Muscle of arm (tissue), 12 donors: Measurements from ENCODE around the gene SFXN4. TPM values are rescaled to one million over a fixed set of nuclear protein-coding genes. Genes with fewer than 3 reads are reported as not detected.
"Not testable (repeated sequence)": the region's sequence is repeated elsewhere in the genome, so short reads cannot be mapped to it uniquely, and the experiment has no call there.

ENCODE experiments used
- DNase-seq: peaks from one replicate; pipeline ENCODE4 v3.0.0-alpha.2; 2013
- polyA plus RNA-seq, 12 donors: library from polyadenylated mRNA; unstranded; fragments of 120-200 nt; gene quantifications; one replicate each; pipeline ENCODE4 v1.2.1, GENCODE V29; 2013; ENCODE audit not compliant: insufficient read length in 12 of 12

Gene SFXN4
- polyA plus RNA-seq, 12 donors, result 19.6 to 35.2 (median 26.1) TPM; not detected in 1

- DNase-seq, result no peak
Measured at GRCh38 chr10:119197921-119198320, 32.4 kb upstream of the SFXN4 start.

DNA sequence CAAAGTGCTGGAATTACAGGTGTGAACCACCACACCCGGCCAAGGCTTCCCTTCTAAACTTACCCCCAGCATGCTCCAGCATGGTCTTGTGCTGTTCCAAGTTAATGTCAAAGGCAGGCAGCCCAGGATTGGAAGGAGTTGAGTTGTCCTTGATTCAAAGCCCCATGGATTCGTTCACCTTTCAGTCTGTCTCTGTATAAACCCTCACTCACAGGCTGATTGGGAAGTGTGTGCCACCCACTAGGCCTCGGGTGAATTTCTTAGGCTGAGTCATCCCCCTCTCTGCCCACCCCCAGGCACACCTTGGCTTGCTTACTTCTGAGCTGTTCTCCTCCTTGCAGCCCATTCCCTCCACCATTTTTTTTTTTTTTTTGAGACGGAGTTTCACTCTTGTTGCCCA lies 26.4 kb upstream of the SFXN4 start:
- DNase-seq, result no peak

DNA sequence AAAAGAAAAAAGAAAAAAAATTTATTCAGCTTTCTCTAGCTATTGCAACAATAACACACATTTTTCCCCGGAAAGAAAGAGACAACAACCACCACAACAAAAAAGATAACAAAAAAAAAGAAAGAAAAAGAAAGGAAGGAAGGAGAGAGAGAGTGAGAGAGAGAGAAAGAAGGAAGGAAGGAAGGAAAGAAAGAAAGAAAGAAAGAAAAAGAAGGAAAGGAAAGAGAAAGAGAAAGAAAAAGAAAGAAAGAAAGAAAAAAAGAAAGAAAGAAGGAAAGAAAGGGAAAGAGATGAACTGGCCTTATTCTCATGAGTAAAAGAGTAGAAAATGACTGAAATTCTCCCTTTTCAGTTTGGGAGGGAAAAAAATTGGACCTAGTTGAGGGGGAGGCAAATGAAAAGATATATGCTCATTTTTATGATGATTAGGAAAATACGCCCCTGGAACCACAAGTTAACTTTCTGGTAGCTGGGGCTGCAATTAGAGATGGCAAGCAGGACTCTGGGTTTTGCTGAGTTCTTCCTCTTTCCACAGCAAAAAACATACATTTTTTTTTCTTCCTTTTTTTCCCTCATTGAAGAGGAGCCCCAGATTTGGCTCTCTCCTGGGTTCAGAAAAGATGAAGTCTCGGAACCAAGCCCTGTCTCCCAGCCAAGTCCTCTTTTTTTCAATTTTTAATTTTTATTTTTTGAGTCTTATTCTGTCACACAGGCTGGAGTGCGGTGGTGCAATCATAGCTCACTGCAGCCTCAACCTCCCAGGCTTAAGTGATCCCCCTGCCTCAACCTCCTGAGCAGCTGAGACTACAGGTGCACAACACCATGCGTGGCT lies 25.7 kb upstream of the SFXN4 start:
- no peak for DNase-seq

GRCh38 chr10:119190353-119190752 lies 24.8 kb upstream of the SFXN4 start:
- DNase-seq, result no peak

DNA sequence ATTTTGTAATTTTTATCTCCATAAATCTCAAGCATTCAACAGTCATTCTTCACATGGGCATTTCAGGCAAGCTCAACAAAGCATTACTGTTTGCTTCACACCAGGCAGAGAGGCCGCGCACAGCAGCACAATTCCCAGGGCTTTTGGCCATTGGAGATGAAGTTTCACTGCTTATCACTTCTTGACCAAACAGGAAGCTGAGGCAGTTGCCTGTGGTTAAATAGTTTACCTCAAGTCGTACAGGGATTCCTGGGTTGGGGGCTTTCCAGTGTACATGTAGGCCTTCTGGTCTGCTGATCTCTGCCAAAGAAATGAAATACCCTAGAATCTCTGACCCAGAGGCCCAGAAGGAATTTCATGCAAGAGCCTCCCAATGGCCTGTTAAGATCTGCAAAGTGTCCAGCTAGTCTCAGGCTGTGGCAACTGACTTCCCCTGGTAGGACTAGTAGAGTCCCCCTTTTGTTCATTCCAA lies 24.3 kb upstream of the SFXN4 start:
- DNase-seq, result no peak

- DNase-seq, result no peak
Measured at GRCh38 chr10:119183664-119184412, 18.3 kb upstream of the SFXN4 start.

GRCh38 chr10:119180850-119181400 lies 15.4 kb upstream of the SFXN4 start:
- not testable (repeated sequence) for DNase-seq

DNA sequence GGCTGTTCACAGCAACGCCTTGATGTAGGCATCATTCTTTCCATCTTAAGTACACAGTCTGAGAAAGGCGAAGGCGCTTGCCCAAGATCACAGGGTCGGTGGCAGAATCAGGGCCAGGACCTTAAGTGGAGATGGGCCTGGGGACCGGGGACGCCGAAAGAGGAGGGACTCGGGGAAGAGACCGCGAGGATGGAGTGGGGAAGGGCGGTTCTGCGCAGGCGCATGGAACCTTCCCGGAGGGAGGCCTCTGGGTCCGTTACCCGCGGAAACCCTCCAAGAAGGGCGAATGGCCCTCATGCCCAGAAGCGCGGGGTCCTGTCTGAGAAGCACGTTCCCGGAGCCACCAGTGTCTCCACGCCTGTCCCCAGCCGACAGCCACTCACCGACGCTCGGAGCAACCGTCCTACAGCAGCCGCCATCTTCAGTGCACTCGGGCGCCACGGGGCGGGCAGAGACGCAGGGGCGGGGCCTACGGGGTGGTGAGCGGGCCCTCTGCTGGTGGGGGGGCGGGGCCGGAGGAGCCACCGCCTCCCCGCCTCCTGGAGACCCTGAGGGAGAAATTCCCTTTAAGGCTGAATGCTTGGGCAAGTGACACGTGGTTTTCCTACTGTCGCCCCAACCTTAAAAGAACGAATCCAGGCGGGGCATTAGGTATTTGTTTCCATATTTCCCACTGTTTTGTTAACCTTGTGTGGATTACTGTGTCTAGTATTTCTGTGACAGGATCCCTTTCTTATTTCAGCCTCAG lies 13.0 kb upstream of the SFXN4 start, which contains the start of gene PRDX3:
Gene PRDX3 (minus strand): TSS at position 441 of the 748 bp plus-strand sequence. CDS start 22 bp downstream, at position 419.
- DNase-seq, result peak; percentile 91

DNA sequence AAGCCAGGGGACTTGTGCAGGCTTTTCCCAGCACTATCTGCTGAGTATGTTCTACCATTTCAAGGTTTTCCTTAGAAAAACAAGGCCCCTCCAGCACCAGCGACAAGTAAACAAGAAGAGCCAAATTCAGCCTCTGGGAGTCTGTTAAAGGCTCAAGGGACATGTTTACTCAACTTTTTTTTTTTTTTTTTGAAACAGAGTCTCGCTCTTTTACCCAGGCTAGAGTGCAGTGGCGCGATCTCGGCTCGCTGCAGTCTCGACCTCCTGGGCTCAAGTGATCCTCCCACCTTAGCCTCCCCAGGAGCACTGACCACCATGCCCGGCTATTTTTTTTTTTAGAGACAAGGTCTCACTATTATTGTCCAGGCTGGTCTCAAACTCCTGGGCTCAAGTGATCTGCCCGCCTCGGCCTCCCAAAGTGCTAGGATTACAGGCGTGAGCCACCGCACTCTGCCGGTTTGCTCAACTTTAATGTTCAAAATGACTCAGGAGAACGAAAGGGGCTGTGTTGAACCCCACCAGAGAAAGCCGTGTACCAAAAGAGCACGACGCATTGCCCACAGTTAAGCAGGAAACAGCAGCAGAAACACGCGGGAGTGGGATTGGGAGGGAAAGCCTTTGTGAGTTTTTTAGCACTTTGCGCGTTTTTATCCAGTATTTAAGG lies 12.3 kb upstream of the SFXN4 start:
- no peak for DNase-seq

- no peak for DNase-seq
Measured at GRCh38 chr10:119176166-119176565, 10.7 kb upstream of the SFXN4 start.

DNA sequence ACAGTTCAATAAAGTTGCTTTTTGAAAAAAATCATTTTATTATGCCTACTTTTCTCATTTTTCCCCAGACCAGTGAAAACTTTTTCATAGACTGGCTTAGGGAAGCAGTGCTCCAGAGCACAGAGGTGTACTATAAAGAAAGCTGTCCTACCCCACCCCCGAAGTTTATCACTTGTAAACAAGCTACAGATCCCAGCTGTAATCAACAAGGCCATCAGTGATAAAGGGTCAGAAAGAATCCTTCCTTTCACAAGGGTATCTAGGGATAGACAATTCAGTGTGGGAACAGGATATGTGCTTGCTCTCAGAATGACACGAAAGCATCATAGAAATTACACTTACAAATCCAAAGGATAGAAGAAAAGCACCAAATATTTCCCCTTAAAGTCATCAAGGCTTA lies 8.6 kb upstream of the SFXN4 start:
- DNase-seq, result no peak

- no peak for DNase-seq
Measured at GRCh38 chr10:119167041-119167440, 1.5 kb upstream of the SFXN4 start.

DNA sequence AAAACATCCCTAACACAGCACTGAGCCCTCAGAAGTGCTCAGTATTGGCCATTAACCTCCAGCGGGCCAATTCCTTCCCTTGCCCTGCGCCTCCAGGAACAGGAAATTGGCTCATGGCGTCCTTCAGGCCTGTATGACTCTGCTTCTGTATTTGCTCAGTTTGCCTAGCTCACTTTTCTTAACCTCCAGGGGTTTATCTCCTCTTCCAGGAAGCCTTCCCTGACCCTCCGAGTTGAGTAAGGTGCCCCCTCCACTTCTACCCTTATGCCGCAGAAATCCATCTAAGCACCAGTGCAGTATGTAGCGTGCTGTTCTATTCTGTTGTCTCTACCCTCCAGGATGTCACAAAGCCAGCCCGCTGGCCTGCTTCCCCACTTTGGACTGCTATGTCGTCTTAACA lies 1.1 kb upstream of the SFXN4 start:
- no peak for DNase-seq

DNA sequence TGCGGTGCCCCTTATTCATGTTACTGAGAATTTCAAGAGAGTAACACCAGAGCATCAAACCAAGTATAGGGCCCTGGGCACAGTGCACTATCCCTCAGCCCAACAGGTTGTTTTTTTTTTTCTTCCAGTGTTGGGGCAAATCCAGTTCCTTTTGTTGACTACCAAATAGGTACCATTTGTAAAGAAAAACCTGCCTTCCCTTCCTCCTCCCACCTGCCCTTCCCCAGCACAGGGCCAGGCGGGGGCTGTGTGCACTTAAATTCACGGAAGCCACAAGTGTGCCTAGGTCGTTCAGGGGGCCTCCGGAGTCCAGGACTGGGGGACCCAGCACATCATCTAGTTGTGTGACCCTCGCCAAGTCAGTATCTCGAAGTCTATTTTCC lies 595 bp upstream of the SFXN4 start:
- DNase-seq, result no peak

DNA sequence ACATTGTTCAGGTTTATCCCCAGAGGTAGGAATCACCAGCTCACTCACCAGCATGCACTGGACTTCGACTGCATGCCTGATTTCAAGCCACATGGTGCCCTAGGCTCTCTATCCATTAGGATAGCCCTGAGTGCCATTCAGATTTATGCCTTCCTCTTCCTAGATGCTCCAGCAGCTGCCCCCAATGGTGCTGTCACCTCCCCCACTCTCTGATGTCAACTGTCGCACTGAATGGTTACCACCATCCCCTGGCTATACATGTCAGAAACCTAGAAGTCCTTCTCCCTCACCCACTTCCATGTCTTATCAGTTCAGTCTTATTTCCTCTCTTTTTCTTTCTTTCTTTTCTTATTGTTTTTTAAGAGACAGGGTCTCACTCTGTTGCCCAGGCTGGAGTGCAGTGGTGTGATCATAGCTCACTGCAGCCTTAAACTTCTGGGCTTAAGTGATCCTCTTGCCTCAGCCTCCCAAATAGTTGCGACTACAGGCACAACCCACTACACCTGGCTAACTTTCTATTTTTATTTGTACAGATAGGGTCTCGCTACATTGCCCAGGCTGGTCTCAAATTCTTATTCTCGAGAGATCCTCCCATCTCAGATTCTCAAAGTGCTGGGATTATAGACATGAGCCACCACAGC lies 2.9 kb downstream of the SFXN4 start:
- no peak for DNase-seq

- no peak for DNase-seq
Measured at GRCh38 chr10:119161680-119162451, 3.6 kb downstream of the SFXN4 start.

- no peak for DNase-seq
Measured at GRCh38 chr10:119159332-119159731, 6.2 kb downstream of the SFXN4 start.

DNA sequence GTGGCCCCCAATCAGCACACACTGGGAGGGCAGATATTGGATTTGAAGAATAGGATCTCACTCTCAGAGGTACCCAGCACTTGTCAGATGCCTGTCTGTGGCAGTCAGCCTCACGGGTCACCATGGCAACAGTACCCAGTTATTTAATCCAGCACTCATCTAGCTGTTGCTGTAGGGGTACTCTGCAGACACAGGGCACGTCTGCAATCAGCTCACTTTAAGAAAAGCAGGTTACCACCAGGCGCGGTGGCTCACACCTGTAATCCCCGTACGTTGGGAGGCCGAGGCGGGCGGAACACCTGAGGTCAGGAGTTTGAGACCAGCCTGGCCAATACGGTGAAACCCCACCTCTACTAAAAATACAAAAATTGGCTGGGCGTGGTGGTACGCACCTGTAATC lies 11.9 kb downstream of the SFXN4 start:
- DNase-seq, result no peak

DNA sequence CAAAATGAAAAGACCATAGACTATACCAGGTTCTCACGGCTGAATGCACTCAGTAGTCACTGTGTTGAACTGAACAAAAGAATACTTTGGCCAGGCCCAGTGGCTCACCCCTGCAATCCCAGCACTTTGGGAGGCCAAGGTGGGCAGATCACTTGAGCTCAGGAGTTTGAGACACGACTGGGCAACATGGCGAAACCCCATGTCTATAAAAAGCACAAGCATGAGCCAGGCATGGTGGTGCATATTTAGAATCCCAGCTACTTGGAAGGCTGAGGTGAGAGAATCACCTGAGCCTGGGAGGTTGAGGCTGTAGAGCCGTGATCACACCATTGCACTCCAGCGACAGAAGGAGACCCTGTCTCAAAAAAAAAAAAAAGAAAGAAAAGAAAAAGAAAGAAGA lies 12.5 kb downstream of the SFXN4 start:
- no peak for DNase-seq

- not testable (repeated sequence) for DNase-seq
Measured at GRCh38 chr10:119151601-119152000, 13.9 kb downstream of the SFXN4 start.
